ENCODE data around the gene ASPA. TPM values are rescaled to one million over a fixed set of nuclear protein-coding genes. Genes with fewer than 3 reads are reported as not detected.

The ASPA gene
- polyA plus RNA-seq, 1 experiment, result not detected

- ChIA-PET POLR2A (no interaction called here), CTCF (interaction anchor here (0.5 kb wide), 1 partner anchor 43 kb away, joined by 3 read pairs; no protein-coding TSS in a partner anchor)
- H3K27me3 ChIP-seq (ENCODE audit: control insufficient read depth, insufficient read depth, low read length), result no peaks in the 10 kb centered on the region
- no peak for TF ChIP-seq CTCF (IDR thresholded peaks at IDR 0.05; ENCODE audit: insufficient read depth, low read depth, low read length)
- no peak overlapping the region for H3K4me3 ChIP-seq (ENCODE audit: low read depth, low read length)
- H3K36me3 ChIP-seq (ENCODE audit: control insufficient read depth, insufficient read depth, low read length), result no peaks in the 10 kb centered on the region
- no peak for DNase-seq (ENCODE audit: low read depth)
These were observed 21.3 kb downstream of the ASPA start for GRCh38 chr17:3497101-3497500.

GRCh38 chr17:3501344-3501743 is 25.5 kb downstream of the ASPA start:
- H3K27me3 ChIP-seq (ENCODE audit: control insufficient read depth, insufficient read depth, low read length), result no peaks in the 10 kb centered on the region; the same call in 1 of the 2 replicates
- POLR2A ChIA-PET, result no interaction called here
- no peak overlapping the region for H3K4me3 ChIP-seq (ENCODE audit: low read depth, low read length)
- no peak for TF ChIP-seq CTCF (IDR thresholded peaks at IDR 0.05; ENCODE audit: insufficient read depth, low read depth, low read length)
- no peaks in the 10 kb centered on the region for H3K36me3 ChIP-seq (ENCODE audit: control insufficient read depth, insufficient read depth, low read length)
- CTCF ChIA-PET, result interaction anchor here (0.7 to 2.7 kb wide), 2 partner anchors 11 to 786 kb away, joined by 4 to 7 read pairs; no protein-coding TSS in a partner anchor
- DNase-seq (ENCODE audit: low read depth), result no peak

DNA sequence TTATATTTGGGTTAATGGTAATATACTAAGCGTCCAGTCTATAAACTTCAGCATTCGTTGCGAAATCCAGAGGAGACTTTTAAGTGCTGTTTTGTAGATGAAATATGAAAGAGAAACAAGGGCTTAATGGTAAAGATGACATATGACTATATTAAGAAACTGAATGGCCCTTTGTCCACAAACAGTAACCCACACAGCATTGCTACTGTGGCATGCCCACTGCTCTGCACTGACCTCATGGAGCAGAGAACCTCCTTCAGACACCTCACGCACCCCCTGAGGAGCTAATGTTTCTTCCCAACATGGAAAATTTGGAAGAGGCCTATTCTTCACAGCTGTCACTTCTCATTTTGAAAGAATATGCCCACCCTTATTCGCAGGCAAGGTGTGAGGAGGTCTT is 26.7 kb downstream of the ASPA start:
- no peak for DNase-seq (ENCODE audit: low read depth)
- no peak overlapping the region for H3K4me3 ChIP-seq (ENCODE audit: low read depth, low read length)
- ChIA-PET CTCF (no interaction called here), POLR2A (no interaction called here)
- TF ChIP-seq CTCF (IDR thresholded peaks at IDR 0.05; ENCODE audit: insufficient read depth, low read depth, low read length), result no peak
- H3K36me3 ChIP-seq (ENCODE audit: control insufficient read depth, insufficient read depth, low read length), result no peaks in the 10 kb centered on the region
- H3K27me3 ChIP-seq (ENCODE audit: control insufficient read depth, insufficient read depth, low read length), result no peaks in the 10 kb centered on the region; the same call in 1 of the 2 replicates

GRCh38 chr17:3503285-3503684 is 27.5 kb downstream of the ASPA start:
- POLR2A ChIA-PET, result no interaction called here
- DNase-seq (ENCODE audit: low read depth), result no peak
- Histone ChIP-seq H3K36me3 (ENCODE audit: control insufficient read depth, insufficient read depth, low read length) (no peaks in the 10 kb centered on the region), H3K4me3 (ENCODE audit: low read depth, low read length) (no peak overlapping the region), H3K27me3 (ENCODE audit: control insufficient read depth, insufficient read depth, low read length) (no peaks in the 10 kb centered on the region; the same call in 1 of the 2 replicates)
- CTCF ChIA-PET, result no interaction called here
- TF ChIP-seq CTCF (IDR thresholded peaks at IDR 0.05; ENCODE audit: insufficient read depth, low read depth, low read length), result no peak

DNA sequence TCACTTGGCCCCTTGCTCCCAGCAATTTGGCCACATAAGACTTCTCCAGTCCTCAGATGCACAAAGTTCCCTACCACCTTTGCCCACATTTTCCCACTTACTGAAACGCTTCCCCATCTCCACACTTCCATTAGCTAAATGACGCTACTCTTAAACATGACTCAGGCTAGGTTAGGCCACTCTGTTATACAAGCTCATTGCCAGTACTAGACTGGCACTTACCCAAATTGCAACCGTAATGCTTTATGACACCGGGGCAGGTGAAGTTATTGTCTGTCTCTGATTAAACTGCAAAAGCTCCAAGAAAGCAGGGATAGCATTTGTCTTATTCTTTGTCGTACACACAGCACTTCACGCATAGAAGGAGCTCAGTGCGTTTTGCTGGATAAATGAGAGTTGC is 29.2 kb downstream of the ASPA start:
- POLR2A ChIA-PET, result no interaction called here
- no peaks in the 10 kb centered on the region for H3K36me3 ChIP-seq (ENCODE audit: control insufficient read depth, insufficient read depth, low read length)
- CTCF ChIA-PET, result no interaction called here
- no peak for DNase-seq (ENCODE audit: low read depth)
- no peak for TF ChIP-seq CTCF (IDR thresholded peaks at IDR 0.05; ENCODE audit: insufficient read depth, low read depth, low read length)
- no peak overlapping the region for H3K4me3 ChIP-seq (ENCODE audit: low read depth, low read length)
- no peaks in the 10 kb centered on the region; the same call in 1 of the 2 replicates for H3K27me3 ChIP-seq (ENCODE audit: control insufficient read depth, insufficient read depth, low read length)

Measured in BJ (cell line).